ENCODE measurements around the gene SETBP1.

Gene SETBP1

GRCh38 chr18:44821924-44822323 is 141.2 kb downstream of the SETBP1 start:
- DNase-seq: no peak

GRCh38 chr18:44823286-44823685 is 142.6 kb downstream of the SETBP1 start:
- DNase-seq: no peak

DNA sequence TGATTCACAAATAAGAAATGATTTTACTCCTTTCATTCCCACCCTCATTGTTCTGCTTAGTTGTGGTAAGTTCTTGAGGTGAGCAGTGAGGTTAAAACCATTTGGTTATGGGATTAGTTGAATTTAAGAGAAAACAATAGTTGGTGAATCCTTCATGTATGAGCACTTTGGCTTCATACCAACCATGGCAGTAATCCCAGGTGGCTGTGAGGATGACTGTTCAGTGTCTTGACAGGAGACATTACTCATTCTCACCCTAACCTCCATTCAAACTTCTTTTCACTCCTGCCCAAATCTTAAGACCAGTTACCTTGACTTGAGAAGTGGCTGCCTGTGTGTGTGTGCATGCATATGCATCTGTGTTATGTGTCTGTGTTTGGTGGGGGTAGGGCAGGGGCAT is 143.1 kb downstream of the SETBP1 start:
- no peak for DNase-seq

- no peak for DNase-seq
Measured at GRCh38 chr18:44824884-44825283, 144.2 kb downstream of the SETBP1 start.

DNA sequence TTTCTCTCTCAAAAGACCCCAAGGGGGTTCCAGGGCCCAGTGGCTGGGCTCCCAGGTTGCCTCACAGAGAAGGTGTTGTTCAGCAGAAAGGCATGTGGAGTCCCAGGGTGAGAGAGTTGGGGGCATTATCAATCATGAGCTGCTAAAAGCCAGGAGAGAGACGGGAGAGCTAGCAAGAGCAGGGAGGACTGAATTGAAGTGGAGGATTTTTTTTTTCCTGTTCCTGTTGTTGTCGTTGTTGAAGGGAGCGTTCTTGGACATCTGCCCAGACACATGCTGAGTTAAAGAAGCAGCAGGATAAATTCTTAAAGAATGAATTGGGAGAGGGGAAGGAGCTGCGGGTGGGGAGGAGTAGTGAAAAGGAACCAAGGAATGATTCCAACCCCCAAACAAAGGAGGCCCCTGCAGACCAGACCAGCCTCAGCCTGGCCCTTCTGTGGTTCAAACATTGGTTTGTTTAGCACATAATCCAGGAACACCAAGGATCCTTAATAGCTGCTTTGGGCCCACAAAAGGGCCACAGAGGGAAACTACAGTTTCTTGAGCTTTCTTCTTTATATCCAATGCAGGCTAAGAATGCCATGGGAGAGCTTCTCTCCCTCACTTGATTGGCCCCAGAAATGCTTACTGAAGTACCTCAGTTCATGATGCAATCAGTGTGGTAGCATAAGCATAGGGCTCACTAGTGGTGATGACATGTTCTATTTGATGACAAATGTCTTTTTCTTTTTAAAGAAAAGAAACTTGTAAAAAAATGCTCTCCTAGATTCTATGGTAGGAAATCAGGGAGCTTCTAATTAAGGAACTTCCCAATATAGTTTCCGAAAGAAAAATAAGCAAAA is 146.0 kb downstream of the SETBP1 start:
- DNase-seq: no peak

DNA sequence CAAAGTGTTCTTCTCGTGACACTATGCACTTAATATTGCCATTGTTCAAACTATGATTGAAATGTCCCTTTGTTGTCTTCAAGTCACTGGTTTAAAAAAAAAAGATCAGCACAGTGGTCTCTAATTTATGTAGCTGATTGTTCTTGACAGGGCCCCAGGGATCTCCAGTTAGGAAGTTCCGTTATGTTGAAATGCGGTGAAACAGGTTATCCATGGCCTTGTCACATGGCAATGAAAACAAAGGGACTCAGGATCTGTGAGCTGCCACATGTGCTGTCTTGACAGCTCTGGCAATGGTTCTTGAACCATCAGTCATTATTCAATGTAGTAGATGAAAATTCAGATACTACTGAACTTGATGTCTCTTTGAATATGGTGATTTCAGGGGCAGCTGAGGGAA is 147.4 kb downstream of the SETBP1 start:
- DNase-seq: no peak

DNA sequence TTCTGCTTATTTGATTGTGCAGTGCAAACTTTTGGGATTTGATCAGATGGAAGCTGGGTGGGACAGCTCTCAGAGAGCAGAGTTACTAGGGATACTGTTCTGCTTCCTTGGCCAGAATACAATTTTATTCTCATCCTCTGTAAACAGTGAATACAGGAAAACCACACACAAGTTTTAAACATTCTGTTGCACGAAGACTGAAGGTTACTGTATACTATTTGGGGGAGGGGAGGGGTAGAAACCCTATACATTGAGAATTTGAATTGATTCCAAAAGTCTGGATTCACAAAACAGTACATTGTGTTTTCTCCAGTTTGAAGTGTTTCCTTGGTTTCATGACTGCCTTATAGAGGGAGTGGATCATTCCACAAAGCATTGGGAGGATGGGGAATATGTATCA is 149.9 kb downstream of the SETBP1 start:
- DNase-seq: no peak

DNA sequence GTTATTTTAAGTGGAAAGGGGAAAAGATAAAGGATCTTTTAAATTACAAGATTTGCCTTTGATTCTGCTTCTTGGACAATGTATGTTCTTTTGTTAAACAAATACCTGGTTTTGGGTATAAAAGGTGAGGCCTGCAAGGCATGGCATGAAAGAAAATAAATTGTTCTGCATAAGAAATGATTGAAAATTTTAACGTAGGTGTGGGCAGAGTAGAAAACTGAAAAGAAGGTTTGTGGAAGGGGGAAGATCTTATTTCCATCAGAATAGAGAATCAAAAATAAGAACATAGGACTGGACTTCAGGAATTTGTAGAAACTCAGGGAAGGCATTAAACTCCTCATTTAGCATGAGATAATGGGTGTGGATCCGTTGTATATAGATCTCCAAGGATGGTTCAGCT is 153.1 kb downstream of the SETBP1 start:
- no peak for DNase-seq

DNA sequence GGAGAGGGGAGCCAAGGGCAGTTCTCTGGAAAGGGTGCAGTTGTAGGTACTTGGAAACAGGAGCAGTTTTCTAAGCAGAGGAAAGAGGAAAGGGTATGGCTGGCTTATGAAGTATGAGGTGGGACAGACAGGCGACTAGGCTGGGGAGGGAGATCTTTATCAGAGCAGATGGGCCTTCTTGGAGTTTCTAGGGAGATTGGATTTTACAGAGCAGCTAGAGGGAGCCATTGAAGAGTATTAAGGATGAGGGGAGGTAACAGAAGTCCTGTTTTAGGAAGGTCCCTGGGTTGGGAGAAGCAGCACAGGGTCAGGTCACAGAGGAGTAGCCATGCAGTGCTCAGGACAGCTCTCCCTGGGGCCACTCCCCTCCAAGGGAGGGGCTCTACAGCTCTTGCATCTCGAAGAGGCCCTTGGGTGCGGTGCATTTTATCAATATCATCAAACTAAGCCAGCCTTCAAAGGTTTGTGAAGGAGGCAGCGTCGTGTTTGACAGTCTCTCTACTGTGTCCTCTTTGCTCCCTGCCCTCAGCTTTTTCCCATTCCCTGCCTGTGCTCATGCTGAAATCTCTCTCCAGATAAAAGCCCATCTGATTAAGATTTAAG is 154.3 kb downstream of the SETBP1 start:
- DNase-seq: no peak

- DNase-seq: no peak
Measured at GRCh38 chr18:44835703-44836102, 155.0 kb downstream of the SETBP1 start.

DNA sequence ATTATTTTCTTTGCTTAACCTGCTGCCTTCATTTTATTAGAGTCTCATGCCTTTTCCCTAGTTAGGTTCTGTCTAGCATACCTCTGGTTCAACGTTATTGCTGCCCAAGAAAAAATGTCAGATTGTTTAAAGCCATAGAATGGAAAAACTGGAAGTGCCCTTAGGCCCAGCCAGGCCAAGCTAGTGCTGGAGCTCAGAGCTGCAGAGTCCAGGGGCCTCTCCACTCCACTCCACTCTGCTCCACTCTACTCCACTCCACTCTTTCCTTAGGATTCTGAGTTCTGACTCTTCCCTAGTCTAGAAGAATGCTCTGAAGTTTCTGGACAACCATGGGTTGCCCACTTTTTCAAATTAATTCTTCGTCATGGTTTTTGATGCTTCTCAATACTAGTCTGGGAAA is 155.6 kb downstream of the SETBP1 start:
- no peak for DNase-seq

- DNase-seq: no peak
Measured at GRCh38 chr18:44837482-44838180, 156.9 kb downstream of the SETBP1 start.

DNA sequence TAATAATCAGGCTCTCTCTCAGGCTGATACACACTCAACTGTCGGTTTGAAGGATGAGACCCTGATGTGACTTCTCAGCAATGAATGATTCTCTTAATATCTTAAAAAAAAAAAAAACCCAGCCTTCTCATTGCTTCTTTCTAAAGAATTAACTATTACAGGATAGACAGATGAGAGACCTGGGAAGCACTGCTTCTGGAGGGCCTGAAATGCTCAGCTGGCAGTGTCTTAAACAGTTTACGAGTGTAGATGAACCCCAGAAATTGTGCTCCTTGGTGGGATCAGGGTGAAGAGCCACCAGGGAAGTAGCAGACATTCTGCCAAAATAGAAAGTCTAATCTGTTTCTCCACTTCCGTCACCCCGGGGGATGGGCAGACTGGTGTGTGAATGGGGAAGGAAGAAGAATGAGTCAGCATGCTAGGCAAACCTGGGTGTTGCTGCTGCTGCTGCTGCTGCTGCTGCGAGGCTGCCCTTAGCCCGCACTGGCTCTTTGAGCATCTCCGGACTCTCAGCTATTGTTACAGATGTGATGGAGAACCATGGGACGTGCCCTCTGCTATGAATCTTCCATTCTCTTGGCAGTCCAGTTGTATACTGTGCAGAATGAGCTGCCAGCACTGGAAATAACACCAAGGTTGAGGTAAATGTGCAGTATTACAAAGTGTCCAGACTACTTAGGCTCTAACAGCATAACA is 158.4 kb downstream of the SETBP1 start:
- DNase-seq: no peak

DNA sequence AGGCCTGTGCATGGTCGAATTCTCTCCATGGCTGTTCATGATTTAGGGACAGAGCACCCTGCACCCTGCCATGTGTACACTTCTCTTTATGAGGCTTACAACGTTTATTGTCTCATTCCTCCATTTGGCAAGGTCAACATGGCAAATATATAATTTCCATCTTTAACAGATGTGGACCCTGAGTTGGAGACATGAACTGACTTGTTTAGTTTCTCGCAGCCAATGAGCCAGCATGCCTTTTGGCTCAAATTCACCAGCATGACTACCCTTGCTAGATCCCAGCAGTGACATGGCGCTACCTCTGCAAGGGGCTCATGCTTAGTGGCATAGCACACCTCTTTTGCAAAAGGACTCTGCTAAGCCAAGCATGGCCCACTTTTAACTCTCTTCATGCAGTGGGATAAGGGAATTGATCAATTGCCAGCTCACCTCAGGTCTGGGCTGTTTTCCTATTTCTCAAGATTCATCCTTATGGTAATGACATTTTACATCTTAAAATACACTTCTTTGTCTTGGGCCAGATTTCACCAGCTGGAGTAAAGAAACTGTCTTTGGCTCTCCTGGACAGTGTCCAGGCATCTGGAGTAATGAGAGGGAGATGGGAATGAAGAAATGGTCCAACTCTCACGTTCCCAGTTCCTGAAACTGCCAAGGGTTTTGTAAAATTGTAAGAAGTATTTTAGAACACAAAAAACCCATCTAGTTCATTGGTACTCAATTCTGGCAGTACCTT is 159.5 kb downstream of the SETBP1 start:
- DNase-seq: no peak

- no peak for DNase-seq
Measured at GRCh38 chr18:44841221-44841620, 160.5 kb downstream of the SETBP1 start.

DNA sequence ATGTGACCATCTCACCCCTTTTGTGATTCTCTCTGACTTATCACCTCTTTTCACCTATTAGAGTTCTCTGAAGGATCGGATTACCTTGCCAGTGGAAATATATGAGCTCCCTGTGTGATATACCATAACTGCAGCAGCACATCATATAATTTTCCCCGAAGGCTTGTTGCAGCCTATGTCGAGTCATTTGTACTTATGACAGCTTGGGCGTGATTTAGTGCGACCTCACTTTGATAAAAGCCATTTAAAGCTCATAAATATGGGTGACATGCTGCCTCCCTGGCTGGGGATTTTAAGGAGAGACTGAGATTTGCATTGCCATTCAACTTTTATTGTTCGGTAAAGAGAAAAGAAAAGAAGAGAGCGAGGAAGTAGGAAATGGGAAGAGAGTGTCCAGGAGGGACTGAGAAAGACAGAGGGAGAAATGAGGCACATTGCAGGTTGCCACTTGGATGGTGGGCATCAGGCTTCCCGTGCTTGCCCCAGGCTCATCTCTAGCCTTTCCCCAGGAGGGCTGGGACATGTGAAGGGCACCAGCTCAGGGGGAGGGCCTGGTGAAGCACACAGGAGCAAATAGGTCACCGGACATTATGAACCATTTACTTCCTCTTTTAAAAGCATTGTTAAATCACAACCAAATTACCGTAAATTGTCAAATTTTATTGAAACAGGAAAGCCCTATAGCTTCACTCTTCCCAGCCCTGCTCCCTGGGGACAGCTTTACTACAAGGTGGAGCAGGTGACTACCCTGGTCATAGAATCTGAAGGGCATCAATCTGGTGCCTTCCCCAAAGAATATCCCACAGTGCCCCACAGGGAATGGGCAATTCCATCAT is 161.3 kb downstream of the SETBP1 start:
- DNase-seq: no peak

DNA sequence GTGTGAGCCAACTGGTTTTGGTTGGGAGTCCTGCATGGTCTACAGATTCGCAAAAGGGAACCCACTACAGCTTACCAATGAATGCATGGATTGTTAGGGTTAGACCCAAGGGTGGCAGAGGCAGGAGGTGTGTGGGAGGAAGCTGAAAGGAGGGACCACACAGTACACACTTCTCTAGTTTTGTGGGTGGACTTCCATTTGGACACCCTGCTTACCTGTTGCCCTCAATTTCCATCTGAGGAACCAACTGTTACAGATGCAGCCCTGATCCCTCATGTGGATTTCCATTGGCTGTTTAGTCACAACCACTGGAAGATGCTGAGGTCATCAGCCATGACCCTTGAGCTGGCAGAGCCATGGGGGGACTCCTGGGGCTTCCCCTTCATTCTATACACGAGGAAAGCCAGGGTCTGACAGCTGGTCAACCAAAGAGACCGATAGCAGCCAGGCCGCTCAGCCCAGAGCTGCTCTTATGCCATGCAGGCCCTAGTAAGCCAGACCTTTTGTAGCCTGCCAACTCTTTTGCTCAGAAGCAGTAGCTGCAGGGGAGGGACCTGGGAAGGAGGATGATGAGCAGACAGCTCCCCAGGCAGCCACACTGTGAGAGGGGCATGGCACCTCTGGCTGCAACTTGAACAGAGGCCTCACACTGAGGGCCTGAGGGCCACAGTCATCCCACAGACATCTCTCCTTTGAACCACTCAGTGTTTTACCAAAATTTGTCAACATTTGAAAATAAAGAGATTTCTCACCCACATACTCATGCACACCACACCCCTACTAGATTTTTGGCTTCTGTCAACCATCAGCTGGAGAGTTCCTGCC is 162.1 kb downstream of the SETBP1 start:
- DNase-seq: no peak

DNA sequence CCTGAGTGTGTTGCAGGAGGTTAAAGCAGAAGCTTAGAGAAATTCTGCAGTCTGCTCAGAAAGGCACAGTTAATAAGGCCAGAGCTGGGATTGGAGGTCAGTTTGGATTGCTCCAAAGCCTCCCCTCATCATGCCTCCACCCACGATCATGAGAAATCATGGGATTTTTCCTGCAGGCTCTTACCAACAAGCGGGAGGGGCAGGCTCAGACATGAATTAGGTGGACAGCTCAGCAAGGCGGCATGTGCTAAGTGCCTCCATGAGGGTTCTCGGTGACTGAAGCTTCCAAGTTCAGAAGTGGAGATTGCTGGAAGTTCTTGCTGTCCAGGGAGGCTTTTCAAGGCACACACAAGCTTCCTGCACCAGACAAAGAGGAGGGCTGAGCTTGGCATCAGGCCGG is 163.8 kb downstream of the SETBP1 start:
- no peak for DNase-seq

GRCh38 chr18:44846450-44846849 is 165.8 kb downstream of the SETBP1 start:
- no peak for DNase-seq

DNA sequence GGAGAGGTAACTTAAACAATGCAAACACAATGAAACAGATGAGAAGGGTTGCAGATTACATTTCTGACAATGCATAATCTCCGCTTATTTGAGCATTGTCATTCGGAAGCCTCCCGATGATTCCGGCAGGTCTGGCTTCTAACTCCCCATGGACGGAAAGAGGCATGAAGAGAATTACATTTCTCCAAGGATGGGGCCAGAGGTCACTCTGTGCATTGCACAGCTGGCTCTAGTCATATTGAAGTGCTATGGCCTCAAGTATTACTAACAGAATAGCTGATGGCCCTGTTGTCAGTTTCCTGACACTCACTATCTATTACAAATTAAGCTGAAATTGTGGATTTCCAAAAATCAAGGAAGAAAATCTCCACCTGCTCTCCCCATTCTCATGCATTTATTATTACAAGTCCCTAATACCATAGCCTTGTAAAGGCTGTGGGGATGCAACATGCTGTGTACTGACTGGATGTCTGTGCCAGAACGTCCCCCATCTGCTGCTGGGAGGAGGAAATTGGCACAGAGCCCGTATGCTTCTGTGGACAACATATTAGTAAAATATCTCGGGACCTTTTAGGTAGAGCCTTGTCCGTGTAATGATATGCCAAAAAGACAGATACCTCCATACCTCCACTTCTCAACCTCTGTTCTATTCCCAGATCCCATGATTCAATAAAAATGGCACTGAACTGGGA is 168.1 kb downstream of the SETBP1 start:
- DNase-seq: no peak

All from GOT3 (cell line).